HG03521 (cell line): ENCODE data around the gene LGALS7B.

Experiments used
- ATAC-seq: cut with Tn5 transposase; IDR thresholded peaks from one replicate; pipeline ENCODE4 v1.9.1; 2021; ENCODE audit warnings: mild to moderate bottlenecking, moderate library complexity; ENCODE audit not compliant: unreplicated experiment

Gene LGALS7B

DNA sequence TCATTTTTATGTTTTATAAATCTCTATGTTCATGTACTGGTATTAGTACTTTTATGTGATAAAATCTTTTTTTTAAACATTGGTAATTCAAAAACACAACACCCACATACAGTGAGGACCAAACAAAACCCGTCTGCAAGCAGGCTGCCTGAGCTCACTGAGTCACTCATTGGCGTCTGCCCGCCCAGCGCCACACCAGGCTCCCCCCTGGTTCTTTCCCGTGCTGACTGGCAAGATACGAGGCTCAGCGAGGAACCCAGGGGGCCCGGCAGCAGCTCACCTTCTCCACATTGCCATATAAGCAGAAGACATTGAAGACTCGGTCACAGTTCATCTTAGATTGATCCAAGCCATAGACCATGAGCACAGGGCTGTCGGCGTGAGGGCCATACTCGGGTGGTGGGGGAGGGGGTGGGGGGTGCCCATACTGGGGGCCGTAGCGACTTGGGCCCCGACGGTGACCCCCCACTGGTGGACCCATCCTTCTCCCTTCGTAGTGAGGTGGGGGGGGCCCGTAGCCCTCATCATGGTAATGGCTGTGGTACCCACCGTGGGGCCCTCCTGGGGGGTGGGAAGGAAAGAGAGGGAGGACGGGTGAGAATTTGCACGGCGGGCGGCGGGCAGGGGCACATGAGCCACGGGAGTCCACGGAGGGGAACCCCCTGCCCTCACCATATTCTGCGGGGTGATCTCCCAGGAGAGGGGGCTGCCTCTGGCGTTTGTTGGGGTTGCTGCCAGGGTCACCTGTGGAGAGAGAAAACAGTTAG is 51.0 kb downstream of the LGALS7B start:
- ATAC-seq = no peak

DNA sequence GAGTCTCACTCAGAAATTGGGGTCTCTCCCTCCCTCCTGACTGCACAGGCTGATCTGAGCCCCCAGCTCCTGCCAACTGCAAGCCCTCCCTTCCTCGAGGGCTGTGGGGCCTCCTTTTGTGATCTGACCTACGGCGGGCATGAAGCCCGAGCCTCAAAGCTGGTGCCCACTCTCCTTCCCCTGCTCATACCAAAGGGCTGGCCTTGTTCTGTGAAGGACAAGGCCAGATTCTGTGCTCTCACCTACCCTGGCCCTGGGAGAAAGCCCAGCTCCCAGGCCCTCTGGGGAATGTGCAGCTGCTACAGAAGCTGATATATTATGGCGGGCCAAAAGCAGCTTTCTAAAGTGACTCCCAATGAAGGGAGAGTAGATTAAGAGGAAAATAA is 51.6 kb downstream of the LGALS7B start:
- ATAC-seq = no peak
